ENCODE results near the gene SKAP2. TPM values are rescaled to one million over a fixed set of nuclear protein-coding genes. Genes with fewer than 3 reads are reported as not detected.
A peak's percentile ranks its signal among the peaks of the same experiment; 100 is the strongest.

The SKAP2 gene
- total and polyA plus RNA-seq, 2 donors (not counting 3 experiments of a cell fraction or from before 2014, with no cell fraction given): 4.0 to 27.6 TPM

DNA sequence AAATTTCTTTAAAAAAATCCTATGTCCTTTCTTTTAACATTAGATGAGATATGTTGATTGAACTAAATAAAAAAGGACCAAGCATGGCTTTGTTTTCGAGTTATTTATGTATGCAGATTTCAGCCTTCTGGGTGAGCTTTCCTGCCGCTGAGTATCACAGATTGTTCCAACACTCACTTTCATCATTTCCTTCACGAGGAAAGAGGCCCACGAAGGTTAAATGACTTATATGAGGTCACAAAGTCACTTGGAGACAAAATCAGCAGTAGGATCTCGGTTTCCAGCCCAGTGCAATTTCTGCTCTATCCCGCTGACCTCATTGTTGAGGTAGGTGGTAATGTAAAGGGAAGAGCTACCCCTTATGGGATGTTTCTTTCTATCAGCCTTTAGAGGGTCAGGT lies 226.8 kb downstream of the SKAP2 start:
- no peaks in the 10 kb centered on the region for H3K9me1 ChIP-seq (replicated peaks; ENCODE audit: control insufficient read depth, extremely low read depth, insufficient read depth, low read length)
- no peaks in the 10 kb centered on the region for H3K9me3 ChIP-seq (replicated peaks; ENCODE audit: control insufficient read depth, insufficient read depth, low read length)
- intact Hi-C loops (cut with micrococcal nuclease): no loop called here
- no peaks in the 10 kb centered on the region for H3K4me1 ChIP-seq (ENCODE audit: control insufficient read depth, extremely low read depth, insufficient read depth, low read length)
- H3K27ac ChIP-seq (ENCODE audit: insufficient read depth, low read depth, low read length): no peak overlapping the region
- no peaks in the 10 kb centered on the region for H3K27me3 ChIP-seq (ENCODE audit: control insufficient read depth in 2 of 2, insufficient read depth in 2 of 2, low read length in 2 of 2)
- CTCF ChIA-PET: interaction anchor here (1.7 kb wide), 1 partner anchor 268 kb away, joined by 4 read pairs; no protein-coding TSS in a partner anchor
- TF ChIP-seq MAX (IDR thresholded peaks at IDR 0.05; ENCODE audit: insufficient read depth, insufficient read length) (no peak), JUN (IDR thresholded peaks at IDR 0.05; ENCODE audit: borderline replicate concordance, insufficient read depth, insufficient read length, low read depth) (no peak), EZH2 (IDR thresholded peaks at IDR 0.05; ENCODE audit: borderline replicate concordance, low read depth, low read length, severe bottlenecking) (no peak), GATA2 (IDR thresholded peaks at IDR 0.05; ENCODE audit: insufficient read depth, insufficient read length, low read depth, low read length) (peak; percentile 31)
- BruUV-seq (replicated peaks): no TSS peak
- FAIRE-seq (no peak), DNase-seq (ENCODE audit: low read depth, low spot score) (peak; percentile 26)
- H3K36me3 ChIP-seq (ENCODE audit: control insufficient read depth in 2 of 2, extremely low read depth in 1 of 2, insufficient read depth in 2 of 2, low read length in 2 of 2): no peaks in the 10 kb centered on the region
- no peak overlapping the region for H2AFZ ChIP-seq (ENCODE audit: low read depth, low read length)
- POLR2A ChIA-PET: no interaction called here
- dilution Hi-C loops (cut with MboI; ENCODE audit: extremely low pct_ligation_motif_present, low sequenced_read_pairs): no loop called here
- no peak overlapping the region for H3K4me3 ChIP-seq (replicated peaks in 1 of 3; ENCODE audit: insufficient read depth in 1 of 3, low read depth in 1 of 3, low read length in 3 of 3)
- H3K4me2 ChIP-seq (ENCODE audit: insufficient read depth, low read length): no peak overlapping the region
- H3K79me2 ChIP-seq (ENCODE audit: control insufficient read depth, insufficient read depth, low read length): no peaks in the 10 kb centered on the region
- H3K9ac ChIP-seq (replicated peaks; ENCODE audit: extremely low read depth, insufficient read depth, low read length): no peak overlapping the region
- H4K20me1 ChIP-seq (replicated peaks; ENCODE audit: control insufficient read depth, extremely low read depth, insufficient read depth, low read length): no peaks in the 10 kb centered on the region

- H3K4me3 ChIP-seq (replicated peaks in 1 of 3; ENCODE audit: insufficient read depth in 1 of 3, low read depth in 1 of 3, low read length in 3 of 3): no peak overlapping the region
- H3K27me3 ChIP-seq (ENCODE audit: control insufficient read depth in 2 of 2, insufficient read depth in 2 of 2, low read length in 2 of 2): no peaks in the 10 kb centered on the region
- no peaks in the 10 kb centered on the region for H3K36me3 ChIP-seq (ENCODE audit: control insufficient read depth in 2 of 2, extremely low read depth in 1 of 2, insufficient read depth in 2 of 2, low read length in 2 of 2)
- no peaks in the 10 kb centered on the region for H3K79me2 ChIP-seq (ENCODE audit: control insufficient read depth, insufficient read depth, low read length)
- no peak overlapping the region for H3K4me2 ChIP-seq (ENCODE audit: insufficient read depth, low read length)
- DNase-seq (ENCODE audit: low read depth, low spot score): no peak
- BruUV-seq (replicated peaks): no TSS peak
- H3K27ac ChIP-seq (ENCODE audit: insufficient read depth, low read depth, low read length): no peak overlapping the region
- FAIRE-seq: no peak
- H3K4me1 ChIP-seq (ENCODE audit: control insufficient read depth, extremely low read depth, insufficient read depth, low read length): no peaks in the 10 kb centered on the region
- H3K9me3 ChIP-seq (replicated peaks; ENCODE audit: control insufficient read depth, insufficient read depth, low read length): no peaks in the 10 kb centered on the region
- no peak overlapping the region for H3K9ac ChIP-seq (replicated peaks; ENCODE audit: extremely low read depth, insufficient read depth, low read length)
- no peak for TF ChIP-seq FOS (IDR thresholded peaks at IDR 0.05; ENCODE audit: borderline replicate concordance, insufficient read depth, low read length)
- no peak for TF ChIP-seq MYC (IDR thresholded peaks at IDR 0.05; ENCODE audit: low read depth, low read length)
- no peak for TF ChIP-seq POLR2AphosphoS5 (IDR thresholded peaks at IDR 0.05; ENCODE audit: insufficient read depth, low read depth, low read length)
- no peak for TF ChIP-seq JUN (IDR thresholded peaks at IDR 0.05; ENCODE audit: borderline replicate concordance, insufficient read depth, insufficient read length, low read depth)
- no peak for TF ChIP-seq POLR2A (IDR thresholded peaks at IDR 0.05; ENCODE audit: low read depth, low read length)
- TF ChIP-seq GATA2 (IDR thresholded peaks at IDR 0.05; ENCODE audit: insufficient read depth, insufficient read length, low read depth, low read length): no peak
- no peak for TF ChIP-seq CTCF (IDR thresholded peaks at IDR 0.05; ENCODE audit: extremely low read depth in 1 of 2, insufficient read depth in 1 of 2, low read depth in 1 of 2, low read length in 2 of 2)
- no peak for TF ChIP-seq EZH2 (IDR thresholded peaks at IDR 0.05; ENCODE audit: borderline replicate concordance, low read depth, low read length, severe bottlenecking)
- no peak overlapping the region for H2AFZ ChIP-seq (ENCODE audit: low read depth, low read length)
- dilution Hi-C loops (cut with MboI; ENCODE audit: extremely low pct_ligation_motif_present, low sequenced_read_pairs) (no loop called here), intact Hi-C loops (cut with micrococcal nuclease) (no loop called here)
- no peaks in the 10 kb centered on the region for H3K9me1 ChIP-seq (replicated peaks; ENCODE audit: control insufficient read depth, extremely low read depth, insufficient read depth, low read length)
- ChIA-PET POLR2A (no interaction called here), CTCF (interaction anchor here (0.8 to 1.7 kb wide), 2 partner anchors 136 to 267 kb away, joined by 3 to 4 read pairs; no protein-coding TSS in a partner anchor)
- H4K20me1 ChIP-seq (replicated peaks; ENCODE audit: control insufficient read depth, extremely low read depth, insufficient read depth, low read length): no peaks in the 10 kb centered on the region
These were observed 227.6 kb downstream of the SKAP2 start for GRCh38 chr7:26636808-26637207.
